ENCODE data around the gene HS3ST4.
"Not testable (repeated sequence)": the region's sequence is repeated elsewhere in the genome, so short reads cannot be mapped to it uniquely, and the experiment has no call there.

The HS3ST4 gene

GRCh38 chr16:25734430-25735385 lies 42.9 kb downstream of the HS3ST4 start:
- no peak for DNase-seq

DNA sequence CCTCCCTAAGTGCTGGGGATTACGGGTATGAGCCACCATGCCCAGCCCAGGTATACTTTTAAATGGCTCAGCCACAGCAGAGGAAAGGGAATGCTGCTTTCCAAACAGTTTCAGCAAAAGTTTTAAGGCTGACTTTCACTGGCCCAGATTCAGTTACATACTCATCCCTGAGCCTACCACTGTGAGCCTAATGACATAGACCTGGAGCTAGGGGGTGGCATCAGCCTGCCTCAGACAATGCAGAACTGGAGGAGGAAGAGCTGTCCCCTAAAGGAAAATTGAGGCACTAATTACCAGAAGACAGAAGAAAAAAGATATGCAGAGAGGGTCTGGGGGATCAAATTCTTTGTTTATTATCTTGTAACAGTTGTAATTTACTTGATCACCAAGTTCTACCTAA lies 43.9 kb downstream of the HS3ST4 start:
- no peak for DNase-seq

- no peak for DNase-seq
These were observed 55.5 kb downstream of the HS3ST4 start for GRCh38 chr16:25747160-25747758.

GRCh38 chr16:25748092-25748654 lies 56.4 kb downstream of the HS3ST4 start:
- no peak for DNase-seq

- DNase-seq = no peak
These were observed 58.9 kb downstream of the HS3ST4 start for GRCh38 chr16:25750488-25751216.

- no peak for DNase-seq
These were observed 59.6 kb downstream of the HS3ST4 start for GRCh38 chr16:25751230-25751835.

DNA sequence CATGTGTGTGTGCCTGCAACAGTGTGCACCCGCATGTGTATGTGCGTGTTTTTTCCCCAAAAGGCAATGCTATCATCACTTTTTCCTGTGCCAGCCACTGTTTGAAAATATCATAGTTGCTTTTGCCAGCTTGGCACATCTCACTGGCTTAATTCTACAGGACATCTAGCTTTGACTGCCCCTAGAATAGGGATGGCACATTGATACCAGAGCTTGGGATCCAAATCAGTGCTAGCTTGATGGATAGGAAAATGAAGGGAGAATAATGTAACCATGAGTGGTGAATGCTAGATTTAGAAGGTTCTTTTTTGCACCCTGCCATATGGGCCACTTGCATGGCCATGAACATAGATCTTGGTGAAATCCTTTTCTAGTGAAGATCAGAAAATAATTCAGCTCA lies 72.7 kb downstream of the HS3ST4 start:
- no peak for DNase-seq

DNA sequence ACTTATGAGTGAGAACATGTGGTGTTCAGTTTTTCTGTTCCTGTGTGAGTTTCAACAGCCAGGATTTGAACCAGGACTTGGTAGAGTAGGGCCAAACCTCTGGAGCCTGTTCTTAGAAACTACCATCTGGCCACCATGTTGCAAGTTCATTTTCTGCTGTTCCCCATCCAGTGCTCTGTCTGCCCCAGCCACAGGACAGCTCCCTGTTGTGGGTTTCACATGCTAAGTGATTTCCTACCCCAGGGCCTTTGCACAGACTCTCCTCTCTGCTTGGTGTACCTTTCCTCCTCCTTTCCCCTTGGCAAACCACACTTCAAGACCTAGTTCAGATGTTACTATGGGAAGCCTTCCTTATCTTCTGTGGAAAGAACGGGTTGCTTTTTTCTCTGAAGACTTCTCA lies 79.5 kb downstream of the HS3ST4 start:
- no peak for DNase-seq

GRCh38 chr16:25771812-25772568 lies 80.2 kb downstream of the HS3ST4 start:
- no peak for DNase-seq

DNA sequence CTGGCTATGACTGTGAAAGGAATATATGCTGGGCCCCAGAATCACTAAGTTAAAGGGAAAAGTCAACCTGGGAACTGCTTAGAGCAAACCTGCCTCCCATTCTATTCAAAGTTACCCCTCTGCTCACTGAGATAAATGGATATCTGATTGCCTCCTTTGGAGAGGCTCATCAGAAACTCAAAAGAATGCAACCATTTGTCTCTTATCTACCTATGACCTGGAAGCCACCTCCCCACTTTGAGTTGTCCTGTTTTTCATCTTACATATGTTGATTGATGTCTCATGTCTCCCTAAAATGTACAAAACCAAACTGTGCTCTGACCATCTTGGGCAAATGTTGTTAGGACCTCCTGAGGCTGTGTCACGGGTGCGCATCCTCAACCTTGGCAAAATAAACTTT lies 84.5 kb downstream of the HS3ST4 start:
- DNase-seq = not testable (repeated sequence)

GRCh38 chr16:25783226-25783625 lies 91.5 kb downstream of the HS3ST4 start:
- no peak for DNase-seq

DNA sequence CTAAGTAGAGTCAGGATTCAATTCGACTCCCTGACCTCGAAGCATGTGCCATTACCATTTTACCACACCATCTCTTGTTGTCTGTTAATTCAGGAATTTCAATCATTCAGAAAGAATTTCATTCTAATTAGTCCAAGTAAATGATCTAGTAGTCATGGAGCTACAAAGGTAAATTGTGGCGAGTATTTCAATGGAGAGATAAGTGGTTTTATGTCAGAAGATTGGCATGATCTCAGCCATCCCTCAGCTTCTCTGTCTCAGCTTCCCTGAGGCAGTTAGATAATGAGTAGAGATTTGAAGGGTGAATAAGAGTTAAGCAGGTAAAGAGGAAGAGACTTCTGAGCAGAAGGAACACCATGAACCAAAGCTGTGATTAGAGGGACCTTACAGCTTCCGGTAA lies 93.6 kb downstream of the HS3ST4 start:
- no peak for DNase-seq

GRCh38 chr16:25786748-25787147 lies 95.0 kb downstream of the HS3ST4 start:
- no peak for DNase-seq

GRCh38 chr16:25788637-25789036 lies 96.9 kb downstream of the HS3ST4 start:
- DNase-seq = no peak

GRCh38 chr16:25796239-25796638 lies 104.5 kb downstream of the HS3ST4 start:
- no peak for DNase-seq

GRCh38 chr16:25798065-25798464 lies 106.3 kb downstream of the HS3ST4 start:
- no peak for DNase-seq

DNA sequence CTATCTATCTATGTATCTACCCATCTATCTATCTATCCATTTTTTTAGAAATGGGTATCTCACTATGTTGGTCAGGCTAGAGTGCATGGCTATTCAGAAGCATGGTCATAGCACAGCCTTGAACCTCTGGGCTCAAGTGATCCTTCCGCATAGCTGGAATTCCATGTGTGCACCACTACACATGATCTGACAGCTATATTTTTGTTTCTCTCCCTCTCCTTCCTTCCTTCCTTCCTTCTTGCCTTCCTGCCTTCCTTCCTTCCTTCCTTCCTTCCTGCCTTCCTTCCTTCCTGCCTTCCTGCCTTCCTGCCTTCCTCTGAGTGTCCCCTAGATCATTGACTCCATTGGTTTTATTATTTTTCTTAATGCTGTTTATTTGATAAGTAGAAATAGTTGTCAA lies 108.1 kb downstream of the HS3ST4 start:
- no peak for DNase-seq

DNA sequence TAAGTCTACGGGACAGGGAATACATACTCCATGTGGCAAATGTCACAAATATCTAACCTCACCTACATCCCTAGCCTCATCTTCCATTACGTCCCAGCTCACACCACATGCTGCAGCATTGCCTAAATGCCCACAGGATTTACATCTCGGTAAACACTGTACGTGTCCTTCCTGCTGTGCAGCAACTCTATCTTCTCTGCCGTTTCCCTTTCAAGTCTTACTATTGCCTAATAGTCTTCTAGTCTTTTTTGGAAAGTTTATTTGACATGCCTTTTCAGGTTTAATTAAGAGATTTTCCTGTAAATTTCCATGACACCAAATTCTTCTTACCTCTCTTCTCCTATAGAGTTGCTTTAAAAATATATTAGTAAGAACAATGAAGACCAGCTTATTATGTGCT lies 120.5 kb downstream of the HS3ST4 start:
- no peak for DNase-seq

DNA sequence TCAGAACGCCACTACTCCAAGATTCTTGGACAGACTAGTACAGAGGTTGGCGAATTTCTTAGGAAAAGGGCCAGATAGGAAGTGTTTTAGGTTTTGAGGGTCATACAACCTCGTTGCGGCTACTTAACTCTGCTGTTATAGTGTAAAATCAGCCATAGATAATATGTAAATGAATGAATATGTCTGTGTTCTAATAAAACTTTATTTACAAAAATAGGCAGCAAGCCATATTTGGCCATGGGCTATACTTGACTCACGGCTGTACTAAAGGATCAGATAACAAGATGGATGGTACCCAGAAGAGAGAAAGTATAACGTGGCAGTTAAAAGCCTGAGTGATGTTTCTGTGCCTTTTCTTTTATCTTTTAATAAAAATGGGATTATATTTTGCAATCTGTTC lies 125.5 kb downstream of the HS3ST4 start:
- no peak for DNase-seq

DNA sequence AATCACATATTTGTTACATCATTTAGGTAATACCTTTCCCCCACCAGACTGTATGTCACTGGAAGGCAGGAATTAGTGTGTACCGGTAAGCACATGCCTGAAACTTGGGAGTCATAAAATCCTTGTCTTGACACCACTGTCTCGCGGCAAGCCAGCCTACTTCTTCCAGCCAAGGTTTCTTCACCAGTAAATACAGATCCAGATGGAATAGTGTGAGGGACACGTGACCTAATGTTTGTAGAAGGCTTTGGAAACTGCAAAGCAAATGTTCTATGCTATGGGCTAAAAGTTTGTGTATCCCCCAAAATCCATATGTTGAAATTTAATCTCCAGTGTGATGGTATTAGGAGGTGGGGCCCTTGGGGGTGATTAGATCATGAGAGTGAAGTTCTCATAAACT lies 126.1 kb downstream of the HS3ST4 start:
- no peak for DNase-seq

- DNase-seq = no peak
These were observed 132.1 kb downstream of the HS3ST4 start for GRCh38 chr16:25823891-25824290.

- no peak for DNase-seq
These were observed 135.9 kb downstream of the HS3ST4 start for GRCh38 chr16:25827709-25828108.
